Retinal pigment epithelial cell (primary cell): ENCODE results near the gene SIPA1L3.
"Not testable (repeated sequence)": the region's sequence is repeated elsewhere in the genome, so short reads cannot be mapped to it uniquely, and the experiment has no call there.

Experiments
- DNase-seq: peaks from one replicate; pipeline ENCODE4 v3.0.0-alpha.2; 2010; ENCODE audit warnings: low read depth
- H3K4me3 ChIP-seq: 2 replicates; pipeline ENCODE4 v1.5.1; 2011; ENCODE audit warnings: mild to moderate bottlenecking, low read length, control low read depth, moderate library complexity
- TF ChIP-seq, protein P1 (sequence below): conservative IDR thresholded peaks from 2 replicates; pipeline ENCODE4 v1.5.1; 2011; ENCODE audit warnings: low read depth, low read length, control low read depth, inconsistent platforms

The SIPA1L3 gene

DNA sequence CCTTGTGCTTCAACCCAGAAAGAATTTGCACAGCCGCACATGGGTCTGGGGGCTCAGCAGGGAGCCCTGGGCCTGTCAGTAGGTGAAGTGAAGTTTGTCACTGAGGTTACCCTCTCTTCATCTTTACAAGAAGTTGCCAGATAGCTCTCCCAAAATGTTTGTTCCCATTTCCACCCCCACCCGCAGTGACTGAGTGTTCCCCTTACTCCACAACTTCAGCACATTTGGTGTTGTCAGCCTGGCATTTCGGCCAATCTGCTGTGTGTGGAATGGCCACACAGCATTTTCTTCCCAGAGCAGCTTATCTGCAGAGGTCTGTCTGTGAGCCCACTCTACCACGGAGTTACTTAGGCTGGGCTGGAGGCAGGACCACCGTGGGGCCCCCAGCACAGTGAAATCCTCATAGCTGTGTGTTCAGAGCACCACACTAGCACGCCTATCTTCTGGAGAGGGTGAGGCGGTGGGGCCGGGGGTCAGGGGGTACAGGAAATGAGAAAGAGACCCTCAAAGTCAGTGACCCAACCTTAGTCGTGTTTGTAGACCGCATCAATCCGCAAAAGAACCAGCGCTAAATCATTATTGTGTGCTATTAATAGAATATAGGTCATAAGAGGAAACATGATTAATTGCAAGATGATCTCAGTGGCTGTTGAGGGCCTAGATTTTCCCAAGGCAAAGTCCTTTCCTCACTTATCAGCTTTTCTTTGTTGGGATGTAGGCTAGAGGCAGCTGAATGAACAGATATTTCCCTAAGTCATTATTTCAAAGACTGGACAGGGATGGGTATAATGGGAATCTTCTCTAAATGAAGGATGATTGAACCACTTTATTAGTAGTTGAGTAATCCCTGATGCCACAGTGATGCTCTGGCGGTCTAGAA lies 116.0 kb downstream of the SIPA1L3 start:
- no peak overlapping the region for H3K4me3 ChIP-seq
- no peak for DNase-seq
- TF ChIP-seq, protein P1, sequence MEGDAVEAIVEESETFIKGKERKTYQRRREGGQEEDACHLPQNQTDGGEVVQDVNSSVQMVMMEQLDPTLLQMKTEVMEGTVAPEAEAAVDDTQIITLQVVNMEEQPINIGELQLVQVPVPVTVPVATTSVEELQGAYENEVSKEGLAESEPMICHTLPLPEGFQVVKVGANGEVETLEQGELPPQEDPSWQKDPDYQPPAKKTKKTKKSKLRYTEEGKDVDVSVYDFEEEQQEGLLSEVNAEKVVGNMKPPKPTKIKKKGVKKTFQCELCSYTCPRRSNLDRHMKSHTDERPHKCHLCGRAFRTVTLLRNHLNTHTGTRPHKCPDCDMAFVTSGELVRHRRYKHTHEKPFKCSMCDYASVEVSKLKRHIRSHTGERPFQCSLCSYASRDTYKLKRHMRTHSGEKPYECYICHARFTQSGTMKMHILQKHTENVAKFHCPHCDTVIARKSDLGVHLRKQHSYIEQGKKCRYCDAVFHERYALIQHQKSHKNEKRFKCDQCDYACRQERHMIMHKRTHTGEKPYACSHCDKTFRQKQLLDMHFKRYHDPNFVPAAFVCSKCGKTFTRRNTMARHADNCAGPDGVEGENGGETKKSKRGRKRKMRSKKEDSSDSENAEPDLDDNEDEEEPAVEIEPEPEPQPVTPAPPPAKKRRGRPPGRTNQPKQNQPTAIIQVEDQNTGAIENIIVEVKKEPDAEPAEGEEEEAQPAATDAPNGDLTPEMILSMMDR = no peak

DNA sequence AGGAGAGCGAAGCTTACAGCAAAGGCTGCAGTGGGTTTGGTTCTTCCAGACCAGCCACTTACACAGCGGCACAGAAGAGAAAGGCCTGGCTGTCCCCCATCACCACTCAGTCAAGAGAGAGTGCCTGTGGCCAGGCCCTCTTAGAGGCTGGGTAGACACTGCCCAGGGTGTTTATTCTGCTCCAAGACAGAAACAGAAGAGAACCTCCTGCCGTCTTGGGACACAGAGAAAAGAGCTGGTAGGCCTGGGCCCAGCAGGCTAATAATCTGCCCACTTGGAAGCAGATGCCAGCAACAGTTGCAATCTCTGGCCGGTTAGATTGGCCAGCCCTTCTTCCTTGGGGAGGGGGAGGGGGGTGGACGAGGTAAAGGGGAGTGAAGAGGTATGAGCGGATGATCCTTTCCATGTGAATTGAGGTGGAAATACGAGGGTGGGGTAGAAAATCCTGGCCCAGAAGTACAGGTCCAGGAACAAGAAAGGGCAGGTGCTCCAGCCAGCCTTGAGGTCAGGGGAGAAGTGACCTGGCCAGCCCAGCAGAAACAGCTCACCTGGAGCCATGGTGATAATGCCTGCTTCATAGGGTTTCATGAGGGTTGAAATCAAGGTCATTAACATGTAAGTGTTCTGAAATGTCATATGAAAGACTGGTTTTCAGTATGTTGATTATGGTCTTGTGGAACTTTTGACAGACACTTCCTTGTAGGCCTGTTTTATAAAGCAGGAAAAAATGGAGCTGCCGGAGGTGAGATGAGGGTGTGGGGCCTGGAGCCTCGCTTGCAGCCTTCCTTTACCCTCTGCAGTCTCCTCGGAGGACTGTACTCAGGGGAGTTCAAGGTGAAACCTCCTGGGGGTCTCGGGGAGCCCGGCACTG lies 116.9 kb downstream of the SIPA1L3 start:
- no peak overlapping the region for H3K4me3 ChIP-seq
- no peak for DNase-seq
- TF ChIP-seq, protein P1 = no peak

DNA sequence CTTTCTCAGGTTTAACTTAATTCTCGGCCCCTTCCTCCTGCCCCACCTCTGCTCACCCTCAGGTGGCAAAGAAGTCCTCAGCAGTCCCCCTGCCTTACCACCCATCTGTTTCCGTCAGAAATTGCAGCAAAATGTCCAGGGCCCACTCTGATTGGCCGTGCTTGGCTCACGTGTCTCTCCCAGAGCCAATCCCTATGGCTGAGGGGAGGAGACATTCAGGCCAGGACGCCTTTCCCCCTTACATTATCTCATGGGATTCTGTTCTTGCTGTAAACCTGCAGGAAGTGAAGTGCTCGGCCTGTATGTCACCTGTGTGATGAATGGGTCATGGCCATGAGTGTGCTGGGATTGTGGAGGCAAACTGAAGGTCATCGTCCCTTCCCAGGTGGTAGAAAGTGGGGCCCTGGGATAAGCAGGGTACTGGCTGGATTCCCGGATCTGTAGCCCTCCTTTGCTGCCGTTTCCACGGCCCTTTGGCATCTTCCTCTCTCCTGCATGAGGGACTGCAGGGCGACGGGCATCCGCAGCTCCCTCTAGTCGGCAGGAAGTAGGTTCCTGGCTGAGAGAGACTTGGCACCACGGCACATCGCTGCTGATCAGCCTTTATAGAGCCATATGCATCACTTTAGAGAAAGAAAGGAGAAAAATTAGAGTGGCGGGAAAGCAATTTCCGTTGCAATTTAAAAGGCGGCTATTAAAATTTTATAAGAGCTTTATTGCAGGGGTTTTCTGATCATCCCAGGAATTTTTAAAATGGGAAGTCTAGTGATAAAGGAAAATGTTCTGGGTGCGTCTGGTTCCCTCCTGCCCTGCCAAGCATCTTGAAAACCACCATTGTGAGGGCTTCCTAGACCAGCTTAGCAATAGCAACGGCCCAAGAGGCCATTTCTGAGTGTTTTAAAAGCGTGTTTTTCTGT lies 118.2 kb downstream of the SIPA1L3 start:
- H3K4me3 ChIP-seq = no peak overlapping the region
- no peak for DNase-seq
- TF ChIP-seq, protein P1 = no peak

DNA sequence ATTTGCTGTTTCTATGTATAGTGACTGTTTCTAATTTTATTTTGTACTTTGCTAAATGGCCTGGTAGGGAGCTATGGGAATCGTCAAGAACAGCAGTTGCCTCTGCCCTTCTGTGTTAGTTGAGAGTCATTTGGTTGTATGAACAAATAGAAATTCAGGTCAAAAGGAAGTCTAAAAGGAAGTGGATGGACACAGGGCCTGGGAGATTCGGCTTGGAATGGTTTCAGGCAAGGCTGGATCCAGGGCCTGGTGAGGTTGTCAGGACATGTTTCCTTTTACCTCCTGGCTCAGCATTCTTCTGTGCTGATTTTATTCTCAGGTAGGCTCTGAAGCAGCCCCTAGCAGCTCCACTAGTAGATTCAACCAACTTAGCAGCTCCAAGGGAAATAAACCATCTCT lies 118.9 kb downstream of the SIPA1L3 start:
- TF ChIP-seq, protein P1 = no peak
- no peak for DNase-seq
- H3K4me3 ChIP-seq = no peak overlapping the region

DNA sequence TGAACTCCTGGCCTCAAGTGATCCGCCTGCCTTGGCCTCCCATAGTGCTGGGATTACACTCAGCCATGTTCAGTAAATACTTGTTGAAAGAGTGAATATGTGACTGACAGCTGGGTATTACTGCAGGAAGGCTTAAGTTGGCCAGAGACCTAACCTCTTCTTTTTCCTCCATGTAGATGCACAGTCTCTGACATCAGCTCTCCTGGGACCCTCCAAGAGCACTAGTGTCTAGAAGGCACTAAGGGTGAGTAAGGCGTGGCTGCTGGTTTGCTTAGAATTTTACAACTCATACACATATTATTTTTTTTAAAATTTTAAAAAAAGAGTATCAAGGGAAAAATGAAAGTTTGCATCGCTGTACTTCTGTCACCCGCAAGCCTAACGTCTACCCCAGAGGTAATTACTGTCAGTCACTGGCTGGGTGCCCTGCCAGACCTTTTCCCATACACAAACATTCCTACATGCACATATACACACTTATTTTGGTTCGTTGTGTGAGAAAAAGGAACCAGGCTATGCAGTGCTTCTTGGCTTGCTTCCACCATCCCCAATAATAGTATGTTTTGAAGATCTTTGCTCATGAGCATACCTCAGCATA lies 122.0 kb downstream of the SIPA1L3 start:
- DNase-seq = no peak
- no peak overlapping the region for H3K4me3 ChIP-seq
- TF ChIP-seq, protein P1 = no peak

DNA sequence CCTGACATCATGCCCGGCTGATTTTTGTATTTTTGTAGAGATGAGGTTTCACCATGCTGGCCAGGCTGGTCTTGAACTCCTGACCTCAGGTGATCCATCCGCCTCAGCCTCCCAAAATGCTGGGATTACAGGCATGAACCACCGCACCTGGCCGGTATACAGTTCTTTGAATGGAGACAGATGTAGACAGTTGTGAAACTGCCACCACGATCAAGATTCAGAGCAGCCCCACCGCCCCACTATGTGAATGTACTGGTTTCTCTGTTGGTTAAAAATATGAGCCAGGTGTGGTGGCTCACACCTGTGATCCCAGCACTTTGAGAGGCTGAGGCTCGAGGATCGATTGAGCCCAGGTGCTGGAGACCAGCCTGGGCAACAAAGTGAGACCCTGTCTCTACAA lies 123.0 kb downstream of the SIPA1L3 start:
- H3K4me3 ChIP-seq, DNase-seq: not testable (repeated sequence)
